GM12874 (cell line): ENCODE data around the gene DNM3.

Source experiments
- TF ChIP-seq, protein P1 (sequence below): IDR thresholded peaks from 2 replicates; pipeline ENCODE4 v1.5.1; 2011; ENCODE audit warnings: low read depth, mild to moderate bottlenecking, control low read depth, low read length, moderate library complexity; ENCODE audit not compliant: insufficient read depth

Gene DNM3

DNA sequence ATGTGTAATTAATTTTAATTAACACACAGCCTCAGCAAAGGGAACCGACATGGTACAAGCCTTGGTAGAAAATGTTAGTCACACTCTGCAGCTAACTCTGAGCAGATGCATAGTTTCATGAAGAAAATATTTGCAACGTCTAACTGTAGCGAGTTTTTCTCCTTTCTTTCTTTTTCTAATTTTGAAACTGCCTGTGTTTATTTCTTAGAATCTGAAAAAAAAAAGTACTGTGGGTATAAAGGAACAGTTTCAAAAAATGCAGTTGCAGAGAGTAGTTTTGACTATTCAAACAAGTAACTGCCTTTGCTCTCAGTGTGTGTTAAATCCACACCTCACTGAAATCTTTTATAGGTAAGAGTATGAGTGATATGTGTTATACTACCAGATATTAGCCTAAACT lies 429.3 kb downstream of the DNM3 start:
- TF ChIP-seq, protein P1, sequence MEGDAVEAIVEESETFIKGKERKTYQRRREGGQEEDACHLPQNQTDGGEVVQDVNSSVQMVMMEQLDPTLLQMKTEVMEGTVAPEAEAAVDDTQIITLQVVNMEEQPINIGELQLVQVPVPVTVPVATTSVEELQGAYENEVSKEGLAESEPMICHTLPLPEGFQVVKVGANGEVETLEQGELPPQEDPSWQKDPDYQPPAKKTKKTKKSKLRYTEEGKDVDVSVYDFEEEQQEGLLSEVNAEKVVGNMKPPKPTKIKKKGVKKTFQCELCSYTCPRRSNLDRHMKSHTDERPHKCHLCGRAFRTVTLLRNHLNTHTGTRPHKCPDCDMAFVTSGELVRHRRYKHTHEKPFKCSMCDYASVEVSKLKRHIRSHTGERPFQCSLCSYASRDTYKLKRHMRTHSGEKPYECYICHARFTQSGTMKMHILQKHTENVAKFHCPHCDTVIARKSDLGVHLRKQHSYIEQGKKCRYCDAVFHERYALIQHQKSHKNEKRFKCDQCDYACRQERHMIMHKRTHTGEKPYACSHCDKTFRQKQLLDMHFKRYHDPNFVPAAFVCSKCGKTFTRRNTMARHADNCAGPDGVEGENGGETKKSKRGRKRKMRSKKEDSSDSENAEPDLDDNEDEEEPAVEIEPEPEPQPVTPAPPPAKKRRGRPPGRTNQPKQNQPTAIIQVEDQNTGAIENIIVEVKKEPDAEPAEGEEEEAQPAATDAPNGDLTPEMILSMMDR, result no peak

DNA sequence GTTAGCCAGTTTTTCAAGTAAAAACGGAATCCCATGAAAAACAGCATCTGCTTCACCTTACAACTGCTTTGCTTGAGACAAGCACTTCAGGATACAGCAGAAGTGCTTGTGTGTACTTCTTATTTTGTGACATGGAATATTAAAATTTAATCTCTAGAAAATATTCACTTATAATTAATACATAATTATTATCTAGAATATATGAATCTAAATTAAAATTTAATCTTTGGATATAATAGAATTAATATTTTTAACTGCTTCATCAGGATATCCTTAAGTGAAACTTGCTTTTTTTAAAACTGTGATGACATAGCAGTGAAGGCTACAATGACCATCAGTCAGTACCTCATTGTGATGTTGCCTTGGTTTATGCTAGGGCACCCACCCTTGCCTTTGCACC lies 430.8 kb downstream of the DNM3 start:
- TF ChIP-seq, protein P1, result no peak

DNA sequence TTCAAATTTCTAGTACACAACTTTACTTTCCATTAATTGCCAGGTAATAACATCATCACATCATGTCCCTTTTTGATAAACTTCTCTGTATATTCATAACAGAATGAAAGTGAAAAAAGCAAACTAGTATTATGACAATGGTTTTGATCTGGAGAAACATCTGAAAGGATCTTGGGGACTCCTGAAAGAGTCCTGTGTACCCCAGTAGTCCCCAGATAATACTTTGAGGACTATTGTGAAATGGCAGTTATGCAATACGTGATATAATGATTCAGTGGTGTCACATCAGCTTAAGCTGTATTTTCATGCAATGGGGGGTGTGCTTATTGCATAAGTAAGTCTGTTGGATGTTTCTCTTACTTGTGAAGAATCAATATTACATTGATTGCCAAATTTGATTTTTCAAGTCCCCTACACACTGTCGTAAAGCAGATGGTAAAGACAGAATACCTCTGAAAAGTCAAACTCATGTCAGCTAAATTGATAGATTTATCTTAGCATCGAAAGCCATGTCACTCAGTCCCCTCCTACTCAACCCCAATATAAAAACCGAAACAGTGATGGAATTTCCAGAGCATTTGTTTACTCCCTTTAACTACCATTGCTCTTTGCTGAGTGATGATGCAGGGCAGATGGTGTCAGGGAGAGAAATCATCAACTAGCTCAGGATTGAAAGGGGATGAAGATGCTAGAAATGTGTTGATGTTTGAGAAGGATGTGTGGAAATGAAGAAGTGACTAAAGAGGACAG lies 432.5 kb downstream of the DNM3 start:
- TF ChIP-seq, protein P1, result no peak

DNA sequence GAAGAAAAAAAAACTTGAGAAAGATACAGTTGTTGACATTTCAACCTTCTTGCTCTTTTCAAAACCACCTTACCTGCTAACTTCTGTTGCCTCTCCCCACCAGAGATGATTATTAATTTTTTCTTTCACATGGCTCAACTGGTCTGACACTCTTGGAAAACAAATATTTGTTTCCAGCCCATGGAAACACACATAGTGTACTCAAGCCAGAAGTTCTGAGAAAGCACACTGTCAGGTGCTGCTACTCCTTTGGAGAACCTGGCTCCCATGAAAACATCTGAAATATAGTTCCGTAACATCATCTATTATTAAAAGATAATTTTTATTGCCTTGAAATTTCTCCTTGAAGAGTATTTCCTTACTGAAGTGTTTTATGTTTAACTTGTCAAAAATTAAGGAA lies 434.2 kb downstream of the DNM3 start:
- TF ChIP-seq, protein P1, result no peak

DNA sequence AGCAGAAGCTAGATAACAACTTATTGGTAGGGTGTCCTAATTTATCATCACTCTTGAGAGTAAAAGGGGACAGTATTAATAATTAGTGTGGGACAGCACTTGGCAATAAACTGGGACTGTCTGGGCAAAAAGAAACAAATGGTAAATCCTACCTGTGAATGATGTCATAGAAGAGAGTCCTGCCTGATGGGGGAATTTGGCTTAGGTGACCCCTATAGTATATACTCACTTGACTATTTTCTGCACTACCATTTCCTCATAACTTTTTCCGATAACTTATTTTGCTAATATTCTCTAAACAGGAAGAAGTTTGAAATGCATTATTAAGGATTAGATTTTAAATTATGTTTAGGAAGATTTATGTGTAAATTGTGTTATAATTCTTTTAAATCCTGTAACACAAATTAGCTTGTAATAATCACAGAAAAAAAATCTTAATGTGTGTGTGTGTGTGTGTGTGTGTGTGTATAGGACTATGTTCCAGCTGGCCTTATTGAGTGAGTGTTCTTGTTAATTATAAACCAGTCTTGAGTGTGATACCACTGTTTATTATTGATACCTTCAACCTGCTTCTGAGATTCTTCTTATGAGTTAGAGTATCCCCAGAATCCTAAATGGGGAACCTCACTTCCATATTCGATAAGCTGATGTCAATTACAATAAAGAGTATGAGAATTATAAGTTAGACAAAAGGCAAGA lies 435.0 kb downstream of the DNM3 start:
- TF ChIP-seq, protein P1, result no peak

DNA sequence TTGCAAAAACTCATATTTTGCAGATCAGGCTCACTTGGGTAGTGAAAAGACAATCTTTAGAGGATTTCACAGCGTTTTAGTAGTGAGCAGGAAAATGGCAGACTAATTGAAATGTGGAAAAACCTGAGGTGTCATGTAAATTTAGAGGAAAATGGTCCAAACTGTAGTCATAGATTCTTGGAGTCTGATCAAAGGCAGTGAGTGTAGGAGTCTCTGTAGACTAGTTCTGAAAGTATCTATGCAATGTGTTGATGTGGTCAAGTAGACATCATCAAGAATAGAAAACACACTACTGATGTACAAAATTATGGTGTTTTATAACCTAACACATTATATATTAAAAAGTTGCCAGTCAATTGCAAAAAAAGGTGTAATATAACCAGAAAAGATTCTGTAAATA lies 436.0 kb downstream of the DNM3 start:
- TF ChIP-seq, protein P1, result no peak

DNA sequence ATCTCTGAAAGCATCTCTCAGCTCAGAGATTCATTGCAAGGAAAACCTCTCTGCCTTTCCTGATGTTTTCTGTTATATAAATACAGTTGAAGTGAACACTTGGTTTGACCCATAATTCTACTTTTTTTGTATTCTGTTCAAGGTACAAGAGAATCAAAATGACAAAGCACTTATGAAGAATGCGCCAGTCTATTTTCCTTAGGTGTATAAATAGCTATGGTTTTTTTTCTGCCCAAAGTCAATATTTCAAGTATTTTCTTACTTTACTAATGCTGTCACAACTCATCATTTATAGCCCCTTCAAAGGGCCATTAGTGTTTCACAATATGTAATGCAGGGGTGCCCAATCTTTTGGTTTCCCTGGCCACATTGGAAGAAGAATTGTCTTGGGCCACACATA lies 436.7 kb downstream of the DNM3 start:
- TF ChIP-seq, protein P1, result no peak
